Spleen (tissue), 11 donors: ENCODE results near the gene COL12A1. TPM values are rescaled to one million over a fixed set of nuclear protein-coding genes. Genes with fewer than 3 reads are reported as not detected.

Experiments
- DNase-seq: peaks from one replicate; pipeline ENCODE4 v3.0.0-alpha.2; 2020
- H3K27ac ChIP-seq, 8 donors: fragments of 200-600 bp; sonication (generic) in 7 of 8; 1 replicate in 4 of 8; 2 replicates in 4 of 8; pipeline versions ENCODE4 v1.5.0 to v1.8.0; 2016 to 2021; ENCODE audit warnings: inconsistent platforms in 4 of 8, mild to moderate bottlenecking in 4 of 8, moderate library complexity in 1 of 8
- H3K27me3 ChIP-seq, 7 donors: fragments of 200-600 bp; sonication (generic) in 6 of 7; replicated peaks in 1 of 7; 1 replicate in 4 of 7; 2 replicates in 3 of 7; pipeline versions ENCODE4 v1.5.0 to v1.8.0; 2016 to 2021; ENCODE audit warnings: inconsistent platforms in 3 of 7, mild to moderate bottlenecking in 1 of 7
- H3K36me3 ChIP-seq, 6 donors: fragments of 200-600 bp; sonication (generic) in 5 of 6; 1 replicate in 4 of 6; 2 replicates in 2 of 6; pipeline versions ENCODE4 v1.5.0 to v1.8.0; 2016 to 2021; ENCODE audit warnings: inconsistent platforms in 2 of 6
- H3K4me1 ChIP-seq, 6 donors: fragments of 200-600 bp; sonication (generic) in 5 of 6; 1 replicate in 3 of 6; 2 replicates in 3 of 6; pipeline versions ENCODE4 v1.5.0 to v1.8.0; 2016 to 2021; ENCODE audit warnings: inconsistent platforms in 3 of 6
- H3K4me3 ChIP-seq, 8 donors: fragments of 200-600 bp; sonication (generic) in 7 of 8; 1 replicate in 4 of 8; 2 replicates in 4 of 8; pipeline versions ENCODE4 v1.5.0 to v1.8.0; 2016 to 2021; ENCODE audit warnings: inconsistent platforms in 4 of 8, mild to moderate bottlenecking in 4 of 8, moderate library complexity in 2 of 8
- H3K9me3 ChIP-seq, 8 donors: fragments of 200-600 bp; sonication (generic) in 7 of 8; 1 replicate in 4 of 8; 2 replicates in 4 of 8; pipeline versions ENCODE4 v1.5.0 to v1.8.0; 2016 to 2021; ENCODE audit warnings: inconsistent platforms in 4 of 8
- CTCF ChIP-seq, 11 experiments: fragments of 200-600 bp in 7 of 11; fragments of 450-650 bp in 4 of 11; sonication (generic) in 4 of 11; IDR thresholded peaks in 8 of 11; conservative IDR thresholded peaks in 3 of 11; 1 replicate in 7 of 11; 2 replicates in 4 of 11; pipeline versions ENCODE4 v1.4.0 to v1.8.0; 2016 to 2021; ENCODE audit warnings: antibody characterized with exemption in 11 of 11, inconsistent platforms in 4 of 11, mild to moderate bottlenecking in 1 of 11
- POLR2A ChIP-seq, 3 donors: fragments of 450-650 bp; IDR thresholded peaks; one replicate each; pipeline ENCODE4 v1.5.1; 2017; ENCODE audit warnings: antibody characterized with exemption in 3 of 3, mild to moderate bottlenecking in 1 of 3
- POLR2AphosphoS5 ChIP-seq, 3 donors: sonication (generic); formaldehyde crosslinking; IDR thresholded peaks; one replicate each; pipeline ENCODE4 v1.5.1; 2017; ENCODE audit warnings: antibody characterized with exemption in 3 of 3
- WGBS, 5 donors: extraction: QIAGEN DNeasy Blood & Tissue Kit in 3 of 5; methylation state at CpG; one replicate each; pipeline versions ENCODE4 v1.1.5 to v1.1.7; 2013 to 2018; 5-methylcytosine and 5-hydroxymethylcytosine counted together
- intact Hi-C: fragments of 100-400 bp; cut with DNase I; formaldehyde crosslinking; loops from one replicate; pipeline ENCODE4 v1.15.0; 2023; ENCODE audit warnings: low total_unique reads
- polyA plus RNA-seq, 3 donors: library from polyadenylated mRNA; stranded (reverse); fragments of 200-250 nt; gene quantifications; one replicate each; pipeline ENCODE4 v1.2.1, GENCODE V29; 2013
- total RNA-seq, 7 donors: library from RNA; depleted of rRNA in 3 of 7; stranded (reverse); fragments of >200 nt in 3 of 7; fragmentation: NEBNext Ultra II Directional in 4 of 7; extraction: Animal tissue kit (Norgen Biotek cat#: 25700) in 4 of 7; gene quantifications; one replicate each; pipeline versions ENCODE4 v1.1.0 to v1.2.1, GENCODE V29; 2016 to 2021
- donor health status: healthy with polysubstance abuse.
- donor health status: DM: no; HTN: no; CAD: no; lungs with moderate emphysema.
- donor health status: DM: no; HTN: no; CAD: no.
- donor health status: Bipolar disorder and iron deficiency.
- donor health status: healthy.
- donor health status: DM: no; HTN: no; CAD: no.
- donor health status: DM: yes; HTN: yes; CAD: no.

The COL12A1 gene
- total and polyA plus RNA-seq, 10 donors = 2.5 to 32.6 (median 21.2) TPM

GRCh38 chr6:75084872-75085381 lies 120.9 kb downstream of the COL12A1 start:
- WGBS, 5 donors = 12 to 26% (median 14%) methylated on average over 25 to 33 of the region's 33 CpGs
- no peak for DNase-seq
- intact Hi-C loops = no loop called here
- TF ChIP-seq CTCF (IDR thresholded peaks at IDR 0.05 in 8 of 11, conservative IDR thresholded peaks at IDR 0.05 in 3 of 11) (no peak), POLR2A (IDR thresholded peaks at IDR 0.05) (no peak), POLR2AphosphoS5 (IDR thresholded peaks at IDR 0.05) (no peak)
- Histone ChIP-seq H3K4me1 (no peaks in the 10 kb centered on the region), H3K36me3 (no peaks in the 10 kb centered on the region), H3K27me3 (peaks cover 0 to 34% (median 9%) of the 10 kb centered on the region in 7 donors), H3K4me3 (no peak overlapping the region), H3K9me3 (no peaks in the 10 kb centered on the region), H3K27ac (no peak overlapping the region)

- Histone ChIP-seq H3K4me3 (no peak overlapping the region), H3K36me3 (no peaks in the 10 kb centered on the region), H3K9me3 (no peaks in the 10 kb centered on the region), H3K27me3 (peaks cover 0 to 34% (median 9%) of the 10 kb centered on the region in 7 donors), H3K4me1 (no peaks in the 10 kb centered on the region), H3K27ac (no peak overlapping the region)
- WGBS, 5 donors = 70 to 86% (median 76%) methylated on average over 4 of the region's 4 CpGs
- intact Hi-C loops = no loop called here
- no peak for DNase-seq
- TF ChIP-seq POLR2AphosphoS5 (IDR thresholded peaks at IDR 0.05) (no peak), CTCF (IDR thresholded peaks at IDR 0.05 in 8 of 11, conservative IDR thresholded peaks at IDR 0.05 in 3 of 11) (no peak), POLR2A (IDR thresholded peaks at IDR 0.05) (no peak)
These were observed 121.8 kb downstream of the COL12A1 start for GRCh38 chr6:75084018-75084417.

GRCh38 chr6:75081921-75082320 lies 123.9 kb downstream of the COL12A1 start:
- Histone ChIP-seq H3K4me1 (no peaks in the 10 kb centered on the region), H3K9me3 (no peaks in the 10 kb centered on the region), H3K4me3 (no peak overlapping the region), H3K27ac (no peak overlapping the region), H3K36me3 (no peaks in the 10 kb centered on the region), H3K27me3 (peaks cover 0 to 33% (median 9%) of the 10 kb centered on the region in 7 donors)
- intact Hi-C loops = no loop called here
- DNase-seq = no peak
- no peak for TF ChIP-seq POLR2AphosphoS5 (IDR thresholded peaks at IDR 0.05)
- no peak for TF ChIP-seq CTCF (IDR thresholded peaks at IDR 0.05 in 8 of 11, conservative IDR thresholded peaks at IDR 0.05 in 3 of 11)
- TF ChIP-seq POLR2A (IDR thresholded peaks at IDR 0.05) = no peak

GRCh38 chr6:75081047-75081446 lies 124.8 kb downstream of the COL12A1 start:
- H3K27me3 ChIP-seq = peaks cover 0 to 26% (median 9%) of the 10 kb centered on the region in 7 donors
- no peak for DNase-seq
- H3K4me1 ChIP-seq = no peaks in the 10 kb centered on the region
- TF ChIP-seq POLR2A (IDR thresholded peaks at IDR 0.05) (no peak), CTCF (IDR thresholded peaks at IDR 0.05 in 8 of 11, conservative IDR thresholded peaks at IDR 0.05 in 3 of 11) (no peak), POLR2AphosphoS5 (IDR thresholded peaks at IDR 0.05) (no peak)
- H3K36me3 ChIP-seq = no peaks in the 10 kb centered on the region
- H3K27ac ChIP-seq = no peak overlapping the region
- 90 to 96% (median 92%) methylated on average over 2 of the region's 2 CpGs for WGBS, 5 donors
- intact Hi-C loops = no loop called here
- H3K4me3 ChIP-seq = no peak overlapping the region
- no peaks in the 10 kb centered on the region for H3K9me3 ChIP-seq
